CD4-positive, alpha-beta memory T cell (primary cell): ENCODE measurements around the gene KDM1B. TPM values are rescaled to one million over a fixed set of nuclear protein-coding genes. Genes with fewer than 3 reads are reported as not detected.

Experiments
- CTCF ChIA-PET: fragments of 350-600 bp; sonication (Branson Sonifier 250); formaldehyde crosslinking; loops from one replicate; lab custom pipeline; 2021; ENCODE audit warnings: inconsistent platforms; ENCODE audit not compliant: partially characterized antibody; lab: Charles Lee
- POLR2A ChIA-PET: fragments of 350-600 bp; sonication (Branson Sonifier 250); formaldehyde crosslinking; loops from one replicate; lab custom pipeline; 2021; ENCODE audit not compliant: partially characterized antibody; lab: Charles Lee
- DNase-seq, 5 donors: peaks; one replicate each; pipeline versions ENCODE4 v3.0.0 to v3.0.0-alpha.2; 2020 to 2022; ENCODE audit warnings: mixed read lengths in 1 of 5
- H3K27ac ChIP-seq: one replicate; pipeline ENCODE4 v1.7.0; 2013; ENCODE audit warnings: low read depth, low read length
- H3K27me3 ChIP-seq: 2 replicates; pipeline ENCODE4 v1.7.0; 2013; ENCODE audit warnings: mild to moderate bottlenecking, low read length, moderate library complexity; ENCODE audit not compliant: insufficient read depth
- H3K36me3 ChIP-seq: 2 replicates; pipeline ENCODE4 v1.7.0; 2013; ENCODE audit warnings: mild to moderate bottlenecking, low read length, moderate library complexity; ENCODE audit not compliant: insufficient read depth
- H3K4me1 ChIP-seq: 2 replicates; pipeline ENCODE4 v1.7.0; 2013; ENCODE audit warnings: mild to moderate bottlenecking, low read length, moderate library complexity; ENCODE audit not compliant: insufficient read depth
- H3K4me3 ChIP-seq, 2 donors: one replicate each; pipeline ENCODE4 v1.7.0; 2013; ENCODE audit warnings: low read length in 2 of 2, mild to moderate bottlenecking in 1 of 2
- H3K9me3 ChIP-seq, 2 donors: one replicate each; pipeline ENCODE4 v1.7.0; 2013; ENCODE audit warnings: low read length in 2 of 2, control low read depth in 1 of 2; ENCODE audit not compliant: control insufficient read depth in 1 of 2
- H3K27ac Mint-ChIP-seq, 7 donors: one replicate each; pipeline ENCODE4 v1.8.0; 2020 to 2021; ENCODE audit warnings: mixed read lengths in 7 of 7, mild to moderate bottlenecking in 6 of 7, inconsistent platforms in 3 of 7, moderate library complexity in 3 of 7
- H3K27me3 Mint-ChIP-seq, 2 donors: one replicate each; pipeline ENCODE4 v1.8.0; 2020 to 2021; ENCODE audit warnings: mixed read lengths in 2 of 2
- H3K36me3 Mint-ChIP-seq, 2 donors: one replicate each; pipeline ENCODE4 v1.8.0; 2020 to 2021; ENCODE audit warnings: mixed read lengths in 2 of 2, inconsistent platforms in 1 of 2, mild to moderate bottlenecking in 1 of 2
- H3K4me1 Mint-ChIP-seq, 4 donors: one replicate each; pipeline ENCODE4 v1.8.0; 2020 to 2021; ENCODE audit warnings: mixed read lengths in 4 of 4, mild to moderate bottlenecking in 1 of 4
- H3K4me3 Mint-ChIP-seq, 8 donors: one replicate each; pipeline ENCODE4 v1.8.0; 2020 to 2021; ENCODE audit warnings: mixed read lengths in 8 of 8, mild to moderate bottlenecking in 7 of 8, moderate library complexity in 6 of 8, inconsistent platforms in 3 of 8
- H3K9me3 Mint-ChIP-seq, 8 donors: one replicate each; pipeline ENCODE4 v1.8.0; 2020 to 2021; ENCODE audit warnings: mixed read lengths in 8 of 8, mild to moderate bottlenecking in 5 of 8, inconsistent platforms in 3 of 8, moderate library complexity in 1 of 8
- intact Hi-C: fragments of 100-400 bp; cut with micrococcal nuclease; formaldehyde crosslinking; loops from one replicate; pipeline ENCODE4 v1.15.1; 2023
- polyA plus RNA-seq, 2 donors: library from polyadenylated mRNA; unstranded; fragments of 300-500 nt; fragmentation: Illumina TruSeq; gene quantifications; one replicate each; pipeline ENCODE4 v1.2.3, GENCODE V29; 2021
- total RNA-seq, 2 experiments: library from RNA; stranded (reverse); gene quantifications; one replicate each; pipeline ENCODE4 v1.2.3, GENCODE V29; 2021

KDM1B gene
- total and polyA plus RNA-seq, 4 experiments from 2014 or later: 0.45 to 12.3 (median 6.5) TPM

- POLR2A ChIA-PET: interaction anchor here (0.6 kb wide), 1 partner anchor 10 kb away, joined by 3 read pairs; no protein-coding TSS in a partner anchor
- CTCF ChIA-PET: interaction anchor here (0.6 to 1.5 kb wide), 2 partner anchors 61 to 491 kb away, joined by 3 read pairs; no protein-coding TSS in a partner anchor
- H3K9me3 ChIP-seq: no peaks in the 10 kb centered on the region
- H3K9me3 Mint-ChIP-seq: no peaks in the 10 kb centered on the region
- intact Hi-C loops: no loop called here
- H3K27ac ChIP-seq: no peak overlapping the region
- no peak for DNase-seq
- H3K36me3 Mint-ChIP-seq: peaks cover 38 to 42% of the 10 kb centered on the region in 2 donors
- no peaks in the 10 kb centered on the region for H3K36me3 ChIP-seq
- H3K4me3 ChIP-seq: no peak overlapping the region
- no peaks in the 10 kb centered on the region for H3K27me3 ChIP-seq
- no peaks in the 10 kb centered on the region for H3K27me3 Mint-ChIP-seq
- peaks cover 5 to 9% (median 7%) of the 10 kb centered on the region in 4 donors for H3K4me1 Mint-ChIP-seq
- peaks cover 7% of the 10 kb centered on the region for H3K4me1 ChIP-seq
- no peak overlapping the region for H3K4me3 Mint-ChIP-seq
- no peak overlapping the region for H3K27ac Mint-ChIP-seq
Observed at GRCh38 chr6:18160911-18161310, 5.7 kb downstream of the KDM1B start.

- Histone ChIP-seq H3K36me3 (no peaks in the 10 kb centered on the region), H3K9me3 (no peaks in the 10 kb centered on the region), H3K27ac (no peak overlapping the region), H3K4me1 (peaks cover 3% of the 10 kb centered on the region), H3K27me3 (no peaks in the 10 kb centered on the region), H3K4me3 (no peak overlapping the region)
- Mint-ChIP-seq H3K4me3 (no peak overlapping the region), H3K4me1 (peaks cover under 1 to 5% (median 2%) of the 10 kb centered on the region in 4 donors), H3K27me3 (no peaks in the 10 kb centered on the region), H3K36me3 (peaks cover 38 to 42% of the 10 kb centered on the region in 2 donors), H3K27ac (peak overlapping the region in 2 of 7 donors; percentile 37 to 60), H3K9me3 (no peaks in the 10 kb centered on the region)
- intact Hi-C loops: no loop called here
- ChIA-PET POLR2A (no interaction called here), CTCF (interaction anchor here (1.5 kb wide), 1 partner anchor 61 kb away, joined by 3 read pairs; no protein-coding TSS in a partner anchor)
- no peak for DNase-seq
Observed at GRCh38 chr6:18161431-18161830, 6.2 kb downstream of the KDM1B start.

- ChIA-PET POLR2A (no interaction called here), CTCF (interaction anchor here (1.1 kb wide), 1 partner anchor 48 kb away, joined by 3 read pairs; no protein-coding TSS in a partner anchor)
- no peak for DNase-seq
- H3K4me3 ChIP-seq: no peak overlapping the region
- peak overlapping the region in 2 of 7 donors; percentile 32 to 68 for H3K27ac Mint-ChIP-seq
- no peaks in the 10 kb centered on the region for H3K9me3 Mint-ChIP-seq
- H3K27me3 Mint-ChIP-seq: no peaks in the 10 kb centered on the region
- no peak overlapping the region for H3K4me3 Mint-ChIP-seq
- intact Hi-C loops: no loop called here
- H3K4me1 ChIP-seq: no peaks in the 10 kb centered on the region
- no peaks in the 10 kb centered on the region for H3K27me3 ChIP-seq
- H3K36me3 ChIP-seq: no peaks in the 10 kb centered on the region
- peaks cover 0 to 5% (median under 1%) of the 10 kb centered on the region in 4 donors for H3K4me1 Mint-ChIP-seq
- H3K9me3 ChIP-seq: no peaks in the 10 kb centered on the region
- H3K27ac ChIP-seq: no peak overlapping the region
- H3K36me3 Mint-ChIP-seq: peaks cover 38 to 42% of the 10 kb centered on the region in 2 donors
Observed at GRCh38 chr6:18162401-18162800, 7.2 kb downstream of the KDM1B start.

- Histone ChIP-seq H3K27me3 (no peaks in the 10 kb centered on the region), H3K9me3 (no peaks in the 10 kb centered on the region), H3K27ac (no peak overlapping the region), H3K4me1 (no peaks in the 10 kb centered on the region), H3K36me3 (no peaks in the 10 kb centered on the region), H3K4me3 (no peak overlapping the region)
- no peaks in the 10 kb centered on the region for H3K27me3 Mint-ChIP-seq
- H3K4me3 Mint-ChIP-seq: no peak overlapping the region
- H3K27ac Mint-ChIP-seq: no peak overlapping the region
- no peak for DNase-seq
- H3K4me1 Mint-ChIP-seq: peaks cover 0 to 1% (median 0%) of the 10 kb centered on the region in 4 donors
- ChIA-PET CTCF (interaction anchor here (0.6 kb wide), 1 partner anchor 98 kb away, joined by 3 read pairs; no protein-coding TSS in a partner anchor), POLR2A (interaction anchor here (0.9 kb wide), 1 partner anchor 10 kb away, joined by 4 read pairs; no protein-coding TSS in a partner anchor)
- H3K36me3 Mint-ChIP-seq: peaks cover 43 to 48% of the 10 kb centered on the region in 2 donors
- H3K9me3 Mint-ChIP-seq: peaks cover 0 to 10% (median 1%) of the 10 kb centered on the region in 8 donors
- intact Hi-C loops: no loop called here
Observed at GRCh38 chr6:18165751-18166150, 10.5 kb downstream of the KDM1B start.

- H3K4me3 Mint-ChIP-seq: no peak overlapping the region
- ChIA-PET POLR2A (interaction anchor here (0.9 kb wide), 1 partner anchor 11 kb away, joined by 4 read pairs; no protein-coding TSS in a partner anchor), CTCF (no interaction called here)
- Histone ChIP-seq H3K27me3 (no peaks in the 10 kb centered on the region), H3K36me3 (no peaks in the 10 kb centered on the region), H3K4me1 (no peaks in the 10 kb centered on the region), H3K9me3 (no peaks in the 10 kb centered on the region), H3K27ac (no peak overlapping the region), H3K4me3 (no peak overlapping the region)
- peaks cover 44 to 45% of the 10 kb centered on the region in 2 donors for H3K36me3 Mint-ChIP-seq
- peaks cover 0 to 10% (median 1%) of the 10 kb centered on the region in 8 donors for H3K9me3 Mint-ChIP-seq
- H3K27me3 Mint-ChIP-seq: no peaks in the 10 kb centered on the region
- H3K27ac Mint-ChIP-seq: no peak overlapping the region
- intact Hi-C loops: no loop called here
- no peak for DNase-seq
- peaks cover 0 to 1% (median 0%) of the 10 kb centered on the region in 4 donors for H3K4me1 Mint-ChIP-seq
Observed at GRCh38 chr6:18166312-18167036, 11.3 kb downstream of the KDM1B start.

- H3K9me3 Mint-ChIP-seq: peaks cover 0 to 10% (median 1%) of the 10 kb centered on the region in 8 donors
- no peaks in the 10 kb centered on the region for H3K27me3 Mint-ChIP-seq
- H3K36me3 Mint-ChIP-seq: peaks cover 34 to 38% of the 10 kb centered on the region in 2 donors
- no peak overlapping the region for H3K4me3 Mint-ChIP-seq
- no peak overlapping the region for H3K27ac ChIP-seq
- no peak overlapping the region for H3K27ac Mint-ChIP-seq
- ChIA-PET CTCF (no interaction called here), POLR2A (no interaction called here)
- no peak overlapping the region for H3K4me3 ChIP-seq
- no peaks in the 10 kb centered on the region for H3K27me3 ChIP-seq
- no peak for DNase-seq
- no peaks in the 10 kb centered on the region for H3K4me1 ChIP-seq
- intact Hi-C loops: no loop called here
- no peaks in the 10 kb centered on the region for H3K36me3 ChIP-seq
- peaks cover 0 to 1% (median 0%) of the 10 kb centered on the region in 4 donors for H3K4me1 Mint-ChIP-seq
- no peaks in the 10 kb centered on the region for H3K9me3 ChIP-seq
Observed at GRCh38 chr6:18168264-18168663, 13.0 kb downstream of the KDM1B start.

- no peak overlapping the region for H3K4me3 Mint-ChIP-seq
- peaks cover 53 to 56% of the 10 kb centered on the region in 2 donors for H3K36me3 Mint-ChIP-seq
- no peak overlapping the region for H3K27ac Mint-ChIP-seq
- no peak overlapping the region for H3K4me3 ChIP-seq
- no peaks in the 10 kb centered on the region for H3K27me3 ChIP-seq
- intact Hi-C loops: no loop called here
- H3K9me3 ChIP-seq: no peaks in the 10 kb centered on the region
- no peaks in the 10 kb centered on the region for H3K4me1 ChIP-seq
- H3K9me3 Mint-ChIP-seq: peaks cover 0 to 10% (median 1%) of the 10 kb centered on the region in 8 donors
- no peaks in the 10 kb centered on the region for H3K36me3 ChIP-seq
- no peak overlapping the region for H3K27ac ChIP-seq
- ChIA-PET POLR2A (no interaction called here), CTCF (no interaction called here)
- DNase-seq: no peak
- H3K27me3 Mint-ChIP-seq: no peaks in the 10 kb centered on the region
- peaks cover 0 to 15% (median 4%) of the 10 kb centered on the region in 4 donors for H3K4me1 Mint-ChIP-seq
Observed at GRCh38 chr6:18171871-18172270, 16.6 kb downstream of the KDM1B start.
